ENCODE measurements around the gene NAA80.
"Not testable (repeated sequence)": the region's sequence is repeated elsewhere in the genome, so short reads cannot be mapped to it uniquely, and the experiment has no call there.

Gene NAA80

DNA sequence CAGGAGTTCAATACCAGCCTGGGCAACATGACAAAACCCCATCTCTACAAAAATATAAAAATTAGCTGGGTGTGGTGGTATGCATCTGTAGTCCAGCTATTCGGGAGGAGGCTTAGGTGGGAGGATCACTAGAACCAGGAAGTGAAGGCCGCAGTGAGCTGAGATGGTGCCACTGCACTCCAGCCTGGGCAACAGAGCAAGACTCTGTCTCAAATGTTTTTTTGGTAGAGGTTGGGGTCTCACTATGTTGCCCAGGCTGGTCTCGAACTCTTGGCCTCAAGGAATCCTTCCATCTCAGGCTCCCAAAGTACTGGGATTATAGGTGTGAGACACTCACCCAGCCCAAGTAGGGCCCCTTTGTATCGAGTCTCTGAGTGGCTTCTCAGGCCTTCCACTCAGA lies 5.1 kb downstream of the NAA80 start:
- Histone ChIP-seq H3K9me3 (ENCODE audit: insufficient read depth, low read depth, low read length) (no peaks in the 10 kb centered on the region), H3K4me1 (ENCODE audit: insufficient read depth, low read length) (peaks cover 3% of the 10 kb centered on the region; the same call in 1 of the 2 replicates), H3K4me3 (ENCODE audit: low read length) (no peak overlapping the region), H3K27ac (ENCODE audit: low read length) (no peak overlapping the region), H3K9ac (ENCODE audit: low read depth, low read length) (no peak overlapping the region), H3K27me3 (ENCODE audit: insufficient read depth, low read length) (no peaks in the 10 kb centered on the region), H3K36me3 (ENCODE audit: insufficient read depth, low read depth, low read length) (peaks cover 16% of the 10 kb centered on the region)

DNA sequence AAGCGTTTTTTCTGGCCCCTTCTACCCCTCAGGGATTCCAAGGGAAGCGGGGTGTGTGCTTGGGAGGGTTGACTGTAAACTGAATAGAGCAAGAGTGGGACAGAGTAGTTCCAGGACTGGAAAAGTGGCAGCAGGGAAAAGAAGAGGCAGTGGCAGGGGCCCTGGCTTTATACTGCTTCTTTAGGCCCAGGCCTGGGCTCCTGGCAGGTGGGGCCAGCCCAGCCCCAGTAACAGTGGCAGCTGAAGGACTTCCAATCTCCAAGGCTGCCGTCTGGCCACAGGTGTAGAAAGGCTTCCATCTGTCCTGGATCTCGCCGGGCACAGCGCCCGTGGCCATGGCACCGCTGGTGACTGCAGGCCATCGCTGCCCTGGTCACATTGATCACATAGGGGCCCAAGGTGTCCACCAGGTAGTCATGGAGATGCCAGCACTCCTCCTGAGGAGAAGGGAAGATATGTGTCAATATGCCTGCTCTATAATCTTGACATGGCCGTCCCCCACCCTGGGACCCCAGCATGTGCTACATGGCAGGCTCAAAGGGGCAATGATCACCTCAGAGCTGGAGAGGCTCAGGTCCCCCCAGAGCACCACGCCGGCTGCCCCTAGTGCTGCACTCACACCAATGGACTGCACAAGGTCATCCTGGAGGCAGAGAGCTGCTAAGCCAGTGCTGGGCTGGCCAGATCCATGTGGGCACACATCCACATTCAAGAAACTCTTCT lies 6.0 kb downstream of the NAA80 start:
- peak overlapping the region; percentile 94; the same call in 1 of the 2 replicates for H3K4me3 ChIP-seq (ENCODE audit: low read length)
- peak overlapping the region; percentile 75; the same call in 1 of the 2 replicates for H3K9ac ChIP-seq (ENCODE audit: low read depth, low read length)
- H3K36me3 ChIP-seq (ENCODE audit: insufficient read depth, low read depth, low read length) = peaks cover 24% of the 10 kb centered on the region
- peaks cover 3% of the 10 kb centered on the region; the same call in 1 of the 2 replicates for H3K4me1 ChIP-seq (ENCODE audit: insufficient read depth, low read length)
- no peak overlapping the region for H3K27ac ChIP-seq (ENCODE audit: low read length)
- H3K27me3 ChIP-seq (ENCODE audit: insufficient read depth, low read length) = no peaks in the 10 kb centered on the region
- no peaks in the 10 kb centered on the region for H3K9me3 ChIP-seq (ENCODE audit: insufficient read depth, low read depth, low read length)

DNA sequence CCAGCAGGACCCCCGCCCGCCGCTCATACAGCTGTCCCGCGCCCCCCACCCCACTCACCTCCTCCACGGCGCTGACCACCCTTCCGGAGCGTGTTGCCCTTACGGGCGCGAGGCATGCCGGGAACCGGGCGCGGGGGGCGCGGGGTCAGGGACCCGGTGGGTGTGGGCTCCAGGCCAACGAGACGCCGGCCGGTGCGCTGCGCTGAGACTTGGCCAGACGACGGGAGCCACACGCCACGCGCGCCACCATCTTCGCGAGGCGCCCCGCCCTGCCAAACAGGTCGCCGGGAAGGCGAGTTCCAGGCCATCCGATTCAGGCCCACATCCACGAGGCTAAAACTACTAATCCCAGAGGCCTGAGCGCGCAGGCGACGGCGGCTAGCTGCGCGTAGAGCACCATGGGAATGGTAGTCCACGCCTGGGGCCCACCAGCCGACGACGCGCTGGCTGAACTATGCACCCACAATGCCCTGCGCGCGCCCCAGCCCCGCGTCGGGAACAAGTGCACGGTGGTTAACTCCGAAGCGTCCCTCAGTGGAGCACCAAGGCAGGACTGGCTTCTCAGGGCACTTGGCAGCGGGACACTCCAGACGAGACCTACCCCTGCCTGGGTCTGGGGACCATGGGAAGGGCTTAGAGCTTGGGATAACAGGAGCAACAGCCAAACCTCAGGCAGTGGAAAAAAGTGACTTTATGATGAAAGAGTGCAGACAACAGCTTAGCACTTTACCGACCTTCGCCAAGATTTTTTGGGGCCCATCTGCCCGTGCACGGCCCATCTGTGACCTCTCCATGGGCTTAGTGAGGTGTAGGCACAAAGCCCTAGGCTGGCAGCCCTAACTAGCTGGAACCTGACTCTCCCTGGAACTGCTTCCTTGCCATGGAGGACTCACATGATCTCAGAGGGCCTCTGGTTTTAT lies 6.8 kb downstream of the NAA80 start, which contains the start of gene IFRD2:
Gene IFRD2, minus strand, starts transcription at position 271 of the 920 bp plus-strand sequence. Its CDS starts 155 bp downstream, at position 116.
- Histone ChIP-seq H3K27me3 (ENCODE audit: insufficient read depth, low read length) (no peaks in the 10 kb centered on the region), H3K36me3 (ENCODE audit: insufficient read depth, low read depth, low read length) (peaks cover 32% of the 10 kb centered on the region), H3K4me3 (ENCODE audit: low read length) (peak within 1 kb of the TSS; percentile 94), H3K4me1 (ENCODE audit: insufficient read depth, low read length) (peaks cover 3% of the 10 kb centered on the region; the same call in 1 of the 2 replicates), H3K9me3 (ENCODE audit: insufficient read depth, low read depth, low read length) (no peaks in the 10 kb centered on the region), H3K27ac (ENCODE audit: low read length) (peak within 1 kb of the TSS; percentile 54), H3K9ac (ENCODE audit: low read depth, low read length) (peak within 1 kb of the TSS; percentile 88)

DNA sequence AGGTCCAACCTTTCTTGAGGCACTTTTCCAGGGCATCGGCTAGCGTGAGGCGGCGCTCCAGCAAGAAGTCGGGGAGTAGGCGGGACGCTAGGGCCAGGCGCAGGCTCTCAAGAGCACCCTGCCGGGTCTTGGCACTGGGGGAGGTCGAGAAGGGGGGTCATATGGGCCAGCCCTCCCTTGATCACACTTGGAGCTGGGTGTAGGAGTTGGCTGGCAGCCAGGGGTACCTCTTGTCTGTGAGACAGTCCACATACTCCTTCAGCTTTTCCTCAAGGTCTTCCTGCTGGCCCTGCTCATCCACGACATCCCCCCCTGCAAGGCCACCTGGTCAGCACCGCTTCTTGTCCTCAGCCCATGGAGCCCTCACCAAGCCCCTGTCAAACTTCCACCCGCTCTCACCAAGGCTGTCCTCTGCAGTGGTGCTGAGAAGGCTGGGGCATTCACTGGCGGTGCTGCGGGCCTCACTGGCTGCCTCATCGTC lies 9.0 kb downstream of the NAA80 start:
- peaks cover 42% of the 10 kb centered on the region for H3K36me3 ChIP-seq (ENCODE audit: insufficient read depth, low read depth, low read length)
- no peak overlapping the region for H3K4me3 ChIP-seq (ENCODE audit: low read length)
- H3K27ac ChIP-seq (ENCODE audit: low read length) = no peak overlapping the region
- no peaks in the 10 kb centered on the region for H3K9me3 ChIP-seq (ENCODE audit: insufficient read depth, low read depth, low read length)
- peaks cover 3% of the 10 kb centered on the region; the same call in 1 of the 2 replicates for H3K4me1 ChIP-seq (ENCODE audit: insufficient read depth, low read length)
- no peaks in the 10 kb centered on the region for H3K27me3 ChIP-seq (ENCODE audit: insufficient read depth, low read length)
- no peak overlapping the region for H3K9ac ChIP-seq (ENCODE audit: low read depth, low read length)

DNA sequence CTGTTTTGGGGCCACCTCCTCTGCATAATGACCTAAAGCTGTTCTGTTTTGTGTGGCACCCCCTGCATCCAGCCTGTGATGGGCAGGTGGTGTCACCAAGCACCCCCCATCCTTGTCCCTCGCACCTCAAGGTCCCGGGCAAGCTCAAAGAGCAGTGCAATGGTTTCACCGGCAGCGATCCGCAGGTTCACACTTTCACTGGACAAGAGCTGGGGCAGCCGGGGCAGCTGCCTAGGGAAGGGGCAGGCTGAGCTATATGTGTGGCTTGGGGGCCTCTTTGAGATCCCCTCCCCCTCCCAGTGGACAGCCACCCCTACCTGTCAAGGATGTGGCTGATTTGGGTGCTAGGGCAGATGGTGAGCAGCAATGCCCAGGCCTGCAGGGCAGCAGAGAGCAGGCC lies 10.1 kb downstream of the NAA80 start:
- Histone ChIP-seq H3K36me3 (ENCODE audit: insufficient read depth, low read depth, low read length) (peaks cover 42% of the 10 kb centered on the region), H3K4me3 (ENCODE audit: low read length) (no peak overlapping the region), H3K27ac (ENCODE audit: low read length) (no peak overlapping the region), H3K27me3 (ENCODE audit: insufficient read depth, low read length) (no peaks in the 10 kb centered on the region), H3K4me1 (ENCODE audit: insufficient read depth, low read length) (peaks cover 3% of the 10 kb centered on the region; the same call in 1 of the 2 replicates), H3K9ac (ENCODE audit: low read depth, low read length) (no peak overlapping the region), H3K9me3 (ENCODE audit: insufficient read depth, low read depth, low read length) (no peaks in the 10 kb centered on the region)

DNA sequence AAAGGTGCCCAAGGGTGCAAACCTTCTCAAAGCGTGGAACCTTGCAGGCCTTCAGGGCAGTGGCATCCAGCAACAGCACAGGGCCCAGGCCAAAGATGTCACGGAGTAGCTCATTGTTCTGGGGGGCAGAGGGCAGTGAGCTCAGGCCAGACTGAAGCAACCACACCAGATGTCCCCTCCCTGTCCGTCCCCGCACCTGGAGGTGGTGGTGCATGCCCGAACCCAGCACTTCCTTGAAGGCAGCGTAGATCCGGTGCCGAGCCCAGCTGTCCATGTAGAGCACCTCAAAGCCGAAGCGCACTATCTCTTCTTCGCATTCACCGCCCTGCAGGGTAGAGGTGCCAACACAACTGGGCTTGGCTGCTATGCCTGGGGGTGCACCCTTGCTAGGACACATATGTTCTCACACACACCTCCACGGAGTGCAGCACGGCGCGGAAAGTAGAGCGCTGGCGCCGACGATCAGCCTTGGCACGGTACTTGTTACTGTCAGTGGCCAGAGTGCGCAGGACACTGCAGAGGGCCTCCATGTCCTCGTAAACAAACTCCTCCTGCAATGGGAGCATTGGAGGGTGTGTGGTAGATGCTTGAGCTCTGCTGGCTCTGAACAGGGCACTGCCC lies 10.7 kb downstream of the NAA80 start:
- Histone ChIP-seq H3K4me1 (ENCODE audit: insufficient read depth, low read length) (peaks cover 3% of the 10 kb centered on the region; the same call in 1 of the 2 replicates), H3K9ac (ENCODE audit: low read depth, low read length) (no peak overlapping the region), H3K4me3 (ENCODE audit: low read length) (no peak overlapping the region), H3K27ac (ENCODE audit: low read length) (no peak overlapping the region), H3K36me3 (ENCODE audit: insufficient read depth, low read depth, low read length) (peaks cover 42% of the 10 kb centered on the region), H3K9me3 (ENCODE audit: insufficient read depth, low read depth, low read length) (no peaks in the 10 kb centered on the region), H3K27me3 (ENCODE audit: insufficient read depth, low read length) (no peaks in the 10 kb centered on the region)

DNA sequence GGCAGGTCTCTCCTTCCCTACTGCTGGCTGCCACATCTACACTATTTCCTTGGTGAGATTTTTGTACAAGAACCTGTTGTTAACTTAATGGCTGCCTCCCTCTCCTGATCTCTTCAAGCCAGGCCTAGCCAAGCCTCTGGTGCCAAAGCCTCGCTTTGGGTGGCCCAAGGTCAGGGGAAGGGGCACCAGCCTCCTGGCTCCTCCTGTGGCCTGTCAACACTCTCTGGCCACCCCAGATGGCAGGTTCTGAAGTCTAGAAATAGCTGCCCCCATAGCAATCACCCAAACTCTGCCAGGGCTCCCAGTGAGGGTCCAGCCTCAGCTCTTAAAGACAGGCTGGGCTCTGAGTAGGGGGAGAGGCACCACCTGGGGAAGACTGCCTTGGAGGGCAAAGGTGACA lies 11.9 kb downstream of the NAA80 start:
- Histone ChIP-seq H3K36me3 (ENCODE audit: insufficient read depth, low read depth, low read length) (peaks cover 42% of the 10 kb centered on the region), H3K4me3 (ENCODE audit: low read length) (no peak overlapping the region), H3K9me3 (ENCODE audit: insufficient read depth, low read depth, low read length) (no peaks in the 10 kb centered on the region)

DNA sequence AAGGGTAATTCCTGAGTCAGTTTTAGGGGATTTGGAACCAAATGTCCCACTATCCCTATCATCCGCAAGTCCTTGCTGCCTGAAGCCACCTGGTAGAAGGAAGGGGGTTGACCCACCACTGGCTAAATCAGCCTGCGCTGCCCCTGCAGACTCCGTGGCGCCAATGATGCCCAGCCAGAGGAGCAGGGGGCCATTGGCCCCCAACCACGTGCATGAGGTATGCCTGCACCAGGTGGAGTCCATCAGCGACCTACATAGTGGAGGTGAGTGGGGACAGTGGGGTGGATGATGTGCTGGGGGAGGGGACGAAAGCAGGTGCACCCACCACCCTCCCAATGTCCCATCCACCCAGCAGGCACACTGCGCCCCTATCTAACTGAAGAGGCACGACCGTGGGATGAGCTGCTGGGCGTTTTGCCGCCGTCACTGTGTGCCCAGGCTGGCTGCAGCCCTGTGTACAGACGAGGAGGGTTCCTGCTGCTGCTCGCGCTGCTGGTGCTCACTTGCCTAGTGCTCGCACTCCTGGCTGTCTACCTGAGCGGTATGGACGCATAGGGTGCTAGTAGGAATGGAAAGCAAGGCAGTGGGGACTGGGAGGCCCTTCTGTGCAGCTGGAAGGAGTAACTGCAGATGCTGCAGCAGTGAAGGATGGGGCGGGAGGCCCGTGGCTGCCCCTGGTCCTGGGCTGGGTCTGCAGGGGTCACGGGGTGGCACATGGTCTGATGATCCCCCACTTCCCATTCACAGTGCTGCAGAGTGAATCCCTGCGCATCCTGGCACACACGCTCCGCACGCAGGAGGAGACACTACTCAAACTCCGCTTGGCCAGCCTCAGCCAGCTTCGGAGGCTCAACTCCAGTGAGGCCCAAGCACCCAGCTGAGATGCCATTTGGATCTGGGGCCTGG lies 12.6 kb downstream of the NAA80 start:
- H3K27me3 ChIP-seq (ENCODE audit: insufficient read depth, low read length) = no peaks in the 10 kb centered on the region
- no peaks in the 10 kb centered on the region for H3K4me1 ChIP-seq (ENCODE audit: insufficient read depth, low read length)
- H3K36me3 ChIP-seq (ENCODE audit: insufficient read depth, low read depth, low read length) = peaks cover 42% of the 10 kb centered on the region
- no peaks in the 10 kb centered on the region for H3K9me3 ChIP-seq (ENCODE audit: insufficient read depth, low read depth, low read length)
- no peak overlapping the region for H3K9ac ChIP-seq (ENCODE audit: low read depth, low read length)
- H3K4me3 ChIP-seq (ENCODE audit: low read length) = no peak overlapping the region
- H3K27ac ChIP-seq (ENCODE audit: low read length) = no peak overlapping the region

More for the DNA sequence above, 11.9 kb downstream of the NAA80 start:
- Histone ChIP-seq H3K9ac (ENCODE audit: low read depth, low read length) (no peak overlapping the region), H3K4me1 (ENCODE audit: insufficient read depth, low read length) (no peaks in the 10 kb centered on the region), H3K27ac (ENCODE audit: low read length) (no peak overlapping the region), H3K27me3 (ENCODE audit: insufficient read depth, low read length) (no peaks in the 10 kb centered on the region)

DNA sequence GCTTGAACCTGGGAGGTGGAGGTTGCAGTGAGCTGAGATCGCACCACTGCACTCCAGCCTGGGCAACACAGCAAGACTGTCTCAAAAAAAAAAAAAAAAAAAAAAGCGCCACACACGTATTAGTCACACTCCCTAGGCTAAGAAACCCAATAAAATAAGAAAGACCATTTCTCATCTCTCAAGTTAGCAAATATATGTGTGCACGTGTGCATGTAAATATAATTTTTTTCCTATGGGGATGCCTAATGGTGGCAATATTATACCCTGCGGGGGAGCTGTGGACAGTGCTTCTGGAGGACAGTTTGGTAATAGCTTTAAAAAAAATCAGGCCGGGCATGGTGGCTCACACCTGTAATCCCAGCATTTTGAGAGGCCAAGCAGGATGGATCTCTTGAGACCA lies 15.1 kb downstream of the NAA80 start:
- not testable (repeated sequence) for H3K9ac ChIP-seq (ENCODE audit: low read depth, low read length); H3K4me1 ChIP-seq (ENCODE audit: insufficient read depth, low read length)

DNA sequence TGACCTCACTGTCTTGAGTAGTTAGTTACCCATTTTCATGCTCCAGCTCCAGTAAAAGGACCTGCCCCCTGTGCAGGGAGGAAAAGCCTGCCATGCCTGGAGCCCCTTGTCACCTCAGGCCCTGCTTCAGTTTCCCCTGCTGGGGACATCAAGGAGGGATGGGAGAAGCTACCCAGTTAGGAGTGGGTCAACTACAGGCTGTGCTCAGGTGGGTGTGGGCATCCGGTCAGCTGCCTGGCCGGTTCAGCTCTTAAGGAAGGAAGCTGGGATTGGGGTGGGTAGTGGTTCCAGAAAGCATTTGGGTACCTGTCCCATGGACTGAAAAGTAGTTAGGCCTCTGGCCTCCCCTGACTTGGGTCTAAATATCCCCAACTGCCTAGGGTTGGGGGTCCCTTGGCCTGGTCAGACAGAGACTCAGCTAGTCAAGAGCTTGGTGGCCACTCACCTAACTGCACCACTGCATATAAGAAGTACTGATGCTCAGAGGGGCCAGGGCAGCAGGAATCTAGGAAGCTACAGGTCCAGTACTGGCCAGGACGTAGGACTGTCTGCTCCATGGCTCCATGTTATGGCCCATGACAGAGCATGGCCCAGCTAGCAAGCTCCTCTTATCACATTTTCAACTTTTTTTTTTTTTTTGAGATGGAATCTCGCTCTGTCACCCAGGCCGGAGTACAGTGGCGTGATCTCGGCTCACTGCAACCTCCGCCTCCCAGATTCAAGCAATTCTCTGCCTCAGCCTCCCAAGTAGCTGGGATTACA lies 19.8 kb downstream of the NAA80 start:
- no peaks in the 10 kb centered on the region for H3K9me3 ChIP-seq (ENCODE audit: insufficient read depth, low read depth, low read length)
- H3K9ac ChIP-seq (ENCODE audit: low read depth, low read length) = no peak overlapping the region
- H3K27ac ChIP-seq (ENCODE audit: low read length) = no peak overlapping the region
- H3K27me3 ChIP-seq (ENCODE audit: insufficient read depth, low read length) = peaks cover 36% of the 10 kb centered on the region
- no peaks in the 10 kb centered on the region for H3K36me3 ChIP-seq (ENCODE audit: insufficient read depth, low read depth, low read length)
- no peak overlapping the region for H3K4me3 ChIP-seq (ENCODE audit: low read length)
- no peaks in the 10 kb centered on the region for H3K4me1 ChIP-seq (ENCODE audit: insufficient read depth, low read length)

More for the DNA sequence above, 15.1 kb downstream of the NAA80 start:
- not testable (repeated sequence) for H3K9me3 ChIP-seq (ENCODE audit: insufficient read depth, low read depth, low read length); H3K27ac ChIP-seq (ENCODE audit: low read length); H3K27me3 ChIP-seq (ENCODE audit: insufficient read depth, low read length); H3K4me3 ChIP-seq (ENCODE audit: low read length)
- peaks cover 27% of the 10 kb centered on the region for H3K36me3 ChIP-seq (ENCODE audit: insufficient read depth, low read depth, low read length)
